Measurements from ENCODE around the gene RTF2. TPM values are rescaled to one million over a fixed set of nuclear protein-coding genes. Genes with fewer than 3 reads are reported as not detected.
A peak's percentile ranks its signal among the peaks of the same experiment; 100 is the strongest.
"Not testable (repeated sequence)": the region's sequence is repeated elsewhere in the genome, so short reads cannot be mapped to it uniquely, and the experiment has no call there.

The RTF2 gene
- total RNA-seq, 1 donor from 2014 or later = 91.2 TPM

- no peak for DNase-seq (ENCODE audit: low spot score)
Measured at GRCh38 chr20:56488566-56488965, 20.1 kb downstream of the RTF2 start.

- no peak for DNase-seq (ENCODE audit: low spot score)
Measured at GRCh38 chr20:56501116-56501515, 32.7 kb downstream of the RTF2 start.

GRCh38 chr20:56503916-56504315, 35.5 kb downstream of the RTF2 start:
- peak; percentile 60 for DNase-seq (ENCODE audit: low spot score)

- DNase-seq (ENCODE audit: low spot score) = no peak
Measured at GRCh38 chr20:56504373-56505005, 36.1 kb downstream of the RTF2 start.

- no peak for DNase-seq (ENCODE audit: low spot score)
Measured at GRCh38 chr20:56506103-56506502, 37.7 kb downstream of the RTF2 start.

- no peak for DNase-seq (ENCODE audit: low spot score)
Measured at GRCh38 chr20:56511926-56512325, 43.5 kb downstream of the RTF2 start.

GRCh38 chr20:56513161-56514150, 45.0 kb downstream of the RTF2 start:
- DNase-seq (ENCODE audit: low spot score) = no peak

GRCh38 chr20:56516631-56517030, 48.2 kb downstream of the RTF2 start:
- DNase-seq (ENCODE audit: low spot score) = no peak

GRCh38 chr20:56517211-56517610, 48.8 kb downstream of the RTF2 start:
- no peak for DNase-seq (ENCODE audit: low spot score)

GRCh38 chr20:56517641-56518040, 49.2 kb downstream of the RTF2 start:
- no peak for DNase-seq (ENCODE audit: low spot score)

GRCh38 chr20:56518126-56518525, 49.7 kb downstream of the RTF2 start:
- no peak for DNase-seq (ENCODE audit: low spot score)

- DNase-seq (ENCODE audit: low spot score) = no peak
Measured at GRCh38 chr20:56518721-56519398, 50.4 kb downstream of the RTF2 start.

GRCh38 chr20:56519551-56519950, 51.1 kb downstream of the RTF2 start:
- DNase-seq (ENCODE audit: low spot score) = no peak

- no peak for DNase-seq (ENCODE audit: low spot score)
Measured at GRCh38 chr20:56520180-56520579, 51.8 kb downstream of the RTF2 start.

- DNase-seq (ENCODE audit: low spot score) = not testable (repeated sequence)
Measured at GRCh38 chr20:56520746-56521354, 52.4 kb downstream of the RTF2 start.

GRCh38 chr20:56522311-56522710, 53.9 kb downstream of the RTF2 start:
- no peak for DNase-seq (ENCODE audit: low spot score)

GRCh38 chr20:56524444-56524843, 56.0 kb downstream of the RTF2 start, which contains the start of gene FAM209A:
TSS of gene FAM209A (plus strand) at chr20:56524744. CDS start at chr20:56524809, 65 bp downstream.
- not testable (repeated sequence) for DNase-seq (ENCODE audit: low spot score)

GRCh38 chr20:56527521-56527920, 59.1 kb downstream of the RTF2 start:
- DNase-seq (ENCODE audit: low spot score) = no peak

GRCh38 chr20:56532946-56533345, 64.5 kb downstream of the RTF2 start, which contains the start of gene FAM209B:
TSS of gene FAM209B (plus strand) at chr20:56533246. CDS start at chr20:56533342, 96 bp downstream.
- not testable (repeated sequence) for DNase-seq (ENCODE audit: low spot score)

- no peak for DNase-seq (ENCODE audit: low spot score)
Measured at GRCh38 chr20:56537997-56538396, 69.6 kb downstream of the RTF2 start.

GRCh38 chr20:56540415-56540814, 72.0 kb downstream of the RTF2 start:
- DNase-seq (ENCODE audit: low spot score) = no peak

All from ureter (tissue), 1 donor.